ENCODE measurements around the gene IL18. TPM values are rescaled to one million over a fixed set of nuclear protein-coding genes. Genes with fewer than 3 reads are reported as not detected.

Gene IL18
- total and polyA plus RNA-seq, 2 of the 8 experiments (the other 6 are each of a cell fraction or from before 2014, with no cell fraction given) = 0.29 to 0.84 TPM

DNA sequence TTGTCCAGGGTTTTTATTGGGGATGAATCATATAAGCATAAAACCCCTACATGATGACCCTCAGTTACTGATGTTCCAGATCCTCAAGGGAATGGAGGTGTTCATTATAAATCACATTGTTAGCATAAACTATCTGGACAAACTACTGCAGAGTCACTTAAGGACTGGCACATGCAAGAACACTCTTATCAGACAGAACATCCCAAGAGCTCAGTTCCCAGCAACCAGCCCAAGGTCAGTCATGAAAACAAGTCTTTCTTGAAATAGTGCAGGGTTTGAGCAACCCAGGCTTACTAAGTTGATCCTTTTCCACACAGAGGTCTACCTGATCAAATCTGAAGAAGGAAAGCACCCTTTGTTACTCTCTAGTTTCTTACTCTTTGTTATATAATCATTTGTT, 48.8 kb upstream of the IL18 start:
- Histone ChIP-seq H4K20me1 (replicated peaks in 1 of 2; ENCODE audit: control insufficient read depth in 1 of 2, insufficient read depth in 2 of 2, low read length in 2 of 2) (no peaks in the 10 kb centered on the region), H2AK5ac (ENCODE audit: low read depth, low read length) (no peak overlapping the region), H2BK20ac (ENCODE audit: low read length) (no peak overlapping the region), H3K4ac (replicated peaks; ENCODE audit: insufficient read length, low read depth, low read length) (no peak overlapping the region), H3K4me3 (ENCODE audit: extremely low read depth in 1 of 4, insufficient read depth in 2 of 4, low read depth in 3 of 4, low read length in 4 of 4) (no peak overlapping the region), H3K56ac (replicated peaks; ENCODE audit: insufficient read length, low read depth, low read length) (no peak overlapping the region), H3K36me3 (ENCODE audit: control insufficient read depth in 2 of 4, insufficient read depth in 4 of 4, low read length in 3 of 4) (no peaks in the 10 kb centered on the region), H3K14ac (ENCODE audit: insufficient read length) (no peak overlapping the region), H3K23me2 (ENCODE audit: low read depth, low read length) (no peaks in the 10 kb centered on the region; the same call in 1 of the 2 replicates), H3K27ac (ENCODE audit: low read depth, low read length) (no peak overlapping the region), H3K23ac (ENCODE audit: insufficient read length) (no peak overlapping the region), H2AFZ (ENCODE audit: low read length) (no peak overlapping the region), H4K91ac (replicated peaks; ENCODE audit: insufficient read length, low read length) (no peak overlapping the region), H3K4me1 (replicated peaks in 1 of 4; ENCODE audit: control insufficient read depth in 3 of 4, insufficient read depth in 4 of 4, low read length in 3 of 4) (no peaks in the 10 kb centered on the region), H2BK15ac (ENCODE audit: low read length) (no peak overlapping the region), H3K9me3 (ENCODE audit: insufficient read depth in 2 of 2, low read depth in 1 of 2, low read length in 1 of 2) (no peaks in the 10 kb centered on the region), H4K8ac (ENCODE audit: extremely low read depth, insufficient read depth, low read length) (no peak overlapping the region), H3K4me2 (ENCODE audit: insufficient read depth in 1 of 2, low read depth in 2 of 2, low read length in 2 of 2) (no peak overlapping the region), H2BK12ac (ENCODE audit: low read depth, low read length) (no peak overlapping the region), H2BK5ac (ENCODE audit: low read depth, low read length) (no peak overlapping the region), H3K79me1 (ENCODE audit: low read depth, low read length) (no peaks in the 10 kb centered on the region), H3K18ac (ENCODE audit: extremely low read depth, low read length) (no peak overlapping the region), H2BK120ac (replicated peaks; ENCODE audit: low read depth, low read length) (no peak overlapping the region), H3K9ac (replicated peaks in 1 of 4; ENCODE audit: extremely low read depth in 1 of 4, low read depth in 3 of 4, low read length in 3 of 4) (no peak overlapping the region), H4K5ac (ENCODE audit: insufficient read length, low read depth, low read length) (no peak overlapping the region), H3K79me2 (ENCODE audit: control insufficient read depth in 1 of 2, insufficient read depth in 2 of 2, low read length in 2 of 2) (no peaks in the 10 kb centered on the region), H3K27me3 (replicated peaks in 1 of 4; ENCODE audit: control insufficient read depth in 3 of 4, extremely low read depth in 1 of 4, insufficient read depth in 3 of 4, low read length in 3 of 4) (no peaks in the 10 kb centered on the region)
- POLR2A ChIA-PET (ENCODE audit: partially characterized antibody) = interaction anchor here (1.1 kb wide), 1 partner anchor 14 kb away, joined by 3 read pairs; the partner anchor contains the start of gene PTS
- CTCF ChIA-PET (ENCODE audit: partially characterized antibody) = interaction anchor here (1.2 to 1.6 kb wide), 2 partner anchors 67 to 242 kb away, joined by 3 to 5 read pairs; no protein-coding TSS in a partner anchor
- FAIRE-seq = no peak
- no peak for TF ChIP-seq ATF3 (IDR thresholded peaks at IDR 0.05; ENCODE audit: insufficient read depth, low read depth, low read length)
- DNase-seq (ENCODE audit: low read depth in 1 of 2, low spot score in 2 of 2) = no peak

Measured in H1 (cell line).